ENCODE measurements around the gene PPP1R12B.
A peak's percentile ranks its signal among the peaks of the same experiment; 100 is the strongest.
"Not testable (repeated sequence)": the region's sequence is repeated elsewhere in the genome, so short reads cannot be mapped to it uniquely, and the experiment has no call there.

PPP1R12B gene

GRCh38 chr1:202623075-202623474 is 274.6 kb downstream of the PPP1R12B start:
- no peak overlapping the region for H3K4me3 ChIP-seq (replicated peaks in 1 of 2; ENCODE audit: low read depth in 2 of 2, low read length in 2 of 2)
- peak; percentile 64 to 65 for DNase-seq (ENCODE audit: low read depth in 2 of 2)
- TF ChIP-seq, protein P1, sequence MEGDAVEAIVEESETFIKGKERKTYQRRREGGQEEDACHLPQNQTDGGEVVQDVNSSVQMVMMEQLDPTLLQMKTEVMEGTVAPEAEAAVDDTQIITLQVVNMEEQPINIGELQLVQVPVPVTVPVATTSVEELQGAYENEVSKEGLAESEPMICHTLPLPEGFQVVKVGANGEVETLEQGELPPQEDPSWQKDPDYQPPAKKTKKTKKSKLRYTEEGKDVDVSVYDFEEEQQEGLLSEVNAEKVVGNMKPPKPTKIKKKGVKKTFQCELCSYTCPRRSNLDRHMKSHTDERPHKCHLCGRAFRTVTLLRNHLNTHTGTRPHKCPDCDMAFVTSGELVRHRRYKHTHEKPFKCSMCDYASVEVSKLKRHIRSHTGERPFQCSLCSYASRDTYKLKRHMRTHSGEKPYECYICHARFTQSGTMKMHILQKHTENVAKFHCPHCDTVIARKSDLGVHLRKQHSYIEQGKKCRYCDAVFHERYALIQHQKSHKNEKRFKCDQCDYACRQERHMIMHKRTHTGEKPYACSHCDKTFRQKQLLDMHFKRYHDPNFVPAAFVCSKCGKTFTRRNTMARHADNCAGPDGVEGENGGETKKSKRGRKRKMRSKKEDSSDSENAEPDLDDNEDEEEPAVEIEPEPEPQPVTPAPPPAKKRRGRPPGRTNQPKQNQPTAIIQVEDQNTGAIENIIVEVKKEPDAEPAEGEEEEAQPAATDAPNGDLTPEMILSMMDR (IDR thresholded peaks at IDR 0.05; ENCODE audit: low read depth, low read length): no peak

DNA sequence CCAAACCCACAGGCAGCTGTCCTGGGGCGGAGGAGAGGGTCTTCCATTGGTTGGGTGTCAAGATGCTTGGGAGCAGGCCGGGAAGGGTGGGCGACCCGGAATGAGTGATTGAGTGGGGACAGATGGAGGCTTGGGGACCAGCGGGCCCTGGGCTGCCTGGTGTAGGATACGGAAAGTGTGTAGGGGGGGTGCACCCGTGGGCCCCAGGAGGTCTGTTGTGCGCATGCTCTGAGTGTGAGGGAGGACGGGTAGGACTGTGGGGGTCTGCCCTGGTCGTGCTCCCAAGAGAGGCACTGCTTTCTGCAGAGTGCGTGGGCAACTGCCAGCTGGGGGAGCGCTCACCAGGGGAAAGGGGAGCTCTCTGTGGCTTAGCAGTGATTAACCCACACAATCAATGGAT is 275.0 kb downstream of the PPP1R12B start:
- DNase-seq (ENCODE audit: low read depth in 2 of 2); H3K4me3 ChIP-seq (replicated peaks in 1 of 2; ENCODE audit: low read depth in 2 of 2, low read length in 2 of 2): not testable (repeated sequence)

DNA sequence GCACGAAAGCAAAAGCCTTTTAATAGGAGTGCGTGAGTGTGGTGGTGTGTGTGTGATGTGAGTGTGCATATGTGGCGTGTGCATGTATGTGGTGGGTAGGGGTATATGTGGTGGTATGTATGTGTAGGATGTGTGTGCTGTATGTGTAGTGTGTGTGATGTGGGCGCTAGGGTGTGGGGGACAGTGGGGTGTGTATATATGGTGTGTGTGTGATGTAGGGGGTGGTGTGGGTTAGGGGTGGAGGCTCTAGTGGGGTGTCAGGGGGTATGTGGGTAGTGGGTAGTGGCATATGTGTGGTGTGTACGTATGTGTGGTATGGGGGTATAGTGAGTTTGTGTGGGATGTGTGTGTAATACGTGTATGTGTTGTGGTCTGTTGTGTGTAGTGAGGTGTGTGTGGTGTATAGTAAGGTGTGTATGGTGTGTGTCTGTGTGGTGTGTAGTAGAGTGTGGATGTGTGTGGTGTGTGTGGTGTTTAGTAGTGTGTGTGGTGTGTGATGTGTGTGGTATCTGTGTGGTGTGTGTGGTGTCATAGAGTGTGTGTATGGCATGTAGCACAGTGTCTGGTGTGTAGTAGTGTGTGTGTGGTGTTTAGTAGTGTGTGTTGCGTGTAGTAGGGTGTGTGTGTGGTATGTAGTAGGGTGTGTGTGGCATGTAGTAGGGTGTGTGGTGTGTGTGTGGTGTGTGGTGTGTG is 275.7 kb downstream of the PPP1R12B start:
- no peak overlapping the region for H3K4me3 ChIP-seq (replicated peaks in 1 of 2; ENCODE audit: low read depth in 2 of 2, low read length in 2 of 2)
- TF ChIP-seq, protein P1 (IDR thresholded peaks at IDR 0.05; ENCODE audit: low read depth, low read length): no peak
- no peak for DNase-seq (ENCODE audit: low read depth in 2 of 2)

GRCh38 chr1:202624781-202625108 is 276.2 kb downstream of the PPP1R12B start:
- TF ChIP-seq, protein P1 (IDR thresholded peaks at IDR 0.05; ENCODE audit: low read depth, low read length): no peak
- H3K4me3 ChIP-seq (replicated peaks in 1 of 2; ENCODE audit: low read depth in 2 of 2, low read length in 2 of 2): no peak overlapping the region
- no peak for DNase-seq (ENCODE audit: low read depth in 2 of 2)

- TF ChIP-seq, protein P1 (IDR thresholded peaks at IDR 0.05; ENCODE audit: low read depth, low read length): peak; percentile 79
- peak; percentile 68 to 78 for DNase-seq (ENCODE audit: low read depth in 2 of 2)
These were observed 277.2 kb downstream of the PPP1R12B start for GRCh38 chr1:202625416-202626360.

GRCh38 chr1:202627036-202627435 is 278.5 kb downstream of the PPP1R12B start:
- DNase-seq (ENCODE audit: low read depth in 2 of 2): peak in 1 of 2 donors; percentile 13
- H3K4me3 ChIP-seq (replicated peaks in 1 of 2; ENCODE audit: low read depth in 2 of 2, low read length in 2 of 2): not testable (repeated sequence)

More at GRCh38 chr1:202625416-202626360, 277.2 kb downstream of the PPP1R12B start:
- H3K4me3 ChIP-seq (replicated peaks in 1 of 2; ENCODE audit: low read depth in 2 of 2, low read length in 2 of 2): no peak overlapping the region

- DNase-seq (ENCODE audit: low read depth in 2 of 2): no peak
- TF ChIP-seq, protein P1 (IDR thresholded peaks at IDR 0.05; ENCODE audit: low read depth, low read length): no peak
- no peak overlapping the region for H3K4me3 ChIP-seq (replicated peaks in 1 of 2; ENCODE audit: low read depth in 2 of 2, low read length in 2 of 2)
These were observed 279.5 kb downstream of the PPP1R12B start for GRCh38 chr1:202627841-202628565.

Data from cardiac fibroblast (primary cell).